ENCODE results near the gene NAA35. TPM values are rescaled to one million over a fixed set of nuclear protein-coding genes. Genes with fewer than 3 reads are reported as not detected.

Gene NAA35
- total and polyA plus RNA-seq, 9 of the 15 experiments (the other 6 are each of a cell fraction or from before 2014, with no cell fraction given): 17.7 to 43.9 (median 29.0) TPM

DNA sequence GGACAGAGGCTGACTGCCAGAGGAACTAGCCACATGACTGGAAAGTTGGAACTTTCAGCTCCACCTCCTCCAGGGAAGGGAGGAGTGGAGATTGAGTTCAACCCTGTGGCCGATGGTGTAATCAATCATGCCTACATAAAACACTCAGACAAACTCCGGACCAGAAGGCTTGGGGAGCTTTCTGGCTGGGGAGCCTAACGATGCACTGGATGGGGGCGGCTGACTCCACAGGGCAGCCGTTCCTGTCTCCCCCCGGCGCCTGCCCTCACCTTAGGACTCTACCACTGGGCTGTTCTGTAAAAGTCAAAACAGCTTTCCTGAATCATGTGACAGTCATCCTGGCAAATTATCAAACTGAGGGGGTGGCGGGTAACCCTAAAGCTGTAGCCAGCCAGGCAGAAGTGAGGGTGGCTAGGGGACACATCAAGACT lies 100.4 kb downstream of the NAA35 start (continued):
- TF ChIP-seq EWSR1 (IDR thresholded peaks at IDR 0.05; ENCODE audit: borderline replicate concordance, low read depth, partially characterized antibody): no peak
- no peak for TF ChIP-seq ZBTB17 (CRISPR knock-in tag; IDR thresholded peaks at IDR 0.05)

DNA sequence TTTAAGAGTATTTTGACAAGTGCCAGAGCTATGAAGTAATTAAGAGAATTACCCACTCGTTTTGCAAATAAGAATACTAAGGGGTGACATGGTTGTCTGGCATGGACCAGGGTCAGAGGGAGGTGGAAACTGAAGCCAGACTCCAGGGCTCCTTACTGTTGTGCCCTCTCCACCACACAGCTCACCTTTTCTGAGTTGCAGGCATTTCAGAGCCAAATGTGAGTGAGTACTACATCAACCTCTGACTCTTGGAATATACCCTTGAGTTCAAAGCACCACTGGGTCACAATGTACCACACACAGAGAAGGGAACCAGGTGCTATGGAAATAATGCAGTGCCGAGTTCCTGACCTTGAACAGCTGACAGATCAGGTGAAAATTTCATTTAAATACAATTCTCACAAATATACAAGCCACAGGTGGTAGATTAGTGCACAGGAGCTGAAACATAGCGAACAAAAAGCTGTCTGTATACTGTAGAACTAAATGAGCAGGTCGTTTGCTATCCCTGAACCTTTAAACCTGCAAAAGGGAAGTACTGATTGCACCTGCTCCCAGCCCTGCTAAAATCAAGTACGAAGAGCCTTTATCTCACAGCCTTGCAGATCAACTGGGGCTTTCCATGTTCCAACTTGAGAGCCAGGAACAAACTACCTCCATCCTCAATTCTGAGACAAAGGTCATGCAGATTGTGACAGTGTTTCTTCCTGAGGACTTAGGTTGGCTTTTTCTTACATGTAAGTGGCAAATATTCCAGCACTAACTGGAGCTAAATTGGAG lies 101.4 kb downstream of the NAA35 start:
- Histone ChIP-seq H3K4me2 (ENCODE audit: insufficient read depth, low read length) (no peak overlapping the region), H3K9me3 (replicated peaks; ENCODE audit: control insufficient read depth, insufficient read depth, low read depth, low read length) (no peaks in the 10 kb centered on the region), H3K4me3 (no peak overlapping the region), H4K20me1 (replicated peaks; ENCODE audit: control insufficient read depth, insufficient read depth, low read length) (0 out of 2 replicates have a peak, but pooled peaks cover 5% of the 10 kb centered on the region), H3K27me3 (ENCODE audit: control insufficient read depth in 2 of 2, insufficient read depth in 2 of 2, low read length in 2 of 2) (peaks cover 10 to 41% of the 10 kb centered on the region in 2 experiments; a peak in 4 of 5 replicates), H3K36me3 (ENCODE audit: control insufficient read depth, insufficient read depth, low read length) (no peaks in the 10 kb centered on the region), H3K27ac (ENCODE audit: extremely low read depth, low read depth, low read length) (no peak overlapping the region), H3K9me1 (ENCODE audit: control insufficient read depth, insufficient read depth, low read length) (no peaks in the 10 kb centered on the region), H3K9ac (ENCODE audit: insufficient read depth in 1 of 2, low read depth in 2 of 2, low read length in 2 of 2) (no peak overlapping the region), H2AFZ (ENCODE audit: low read depth, low read length) (no peak overlapping the region), H3K4me1 (replicated peaks in 1 of 2; ENCODE audit: control insufficient read depth in 2 of 2, insufficient read depth in 2 of 2, low read length in 2 of 2) (no peaks in the 10 kb centered on the region; a peak in 1 of 5 replicates), H3K79me2 (ENCODE audit: control insufficient read depth, insufficient read depth, low read length) (no peaks in the 10 kb centered on the region)
- no peak for FAIRE-seq
- BruUV-seq (replicated peaks): no TSS peak
- ChIA-PET POLR2A (interaction anchor here (0.8 kb wide), 1 partner anchor 18 kb away, joined by 3 read pairs; no protein-coding TSS in a partner anchor), CTCF (ENCODE audit: low intra/inter-chr PET ratio) (no interaction called here)
- 2% methylated on average over 5 of the region's 5 CpGs for WGBS (ENCODE audit: insufficient coverage, low coverage, missing lambda C conversion rate)
- no peak for ATAC-seq
- TF ChIP-seq, protein P1, sequence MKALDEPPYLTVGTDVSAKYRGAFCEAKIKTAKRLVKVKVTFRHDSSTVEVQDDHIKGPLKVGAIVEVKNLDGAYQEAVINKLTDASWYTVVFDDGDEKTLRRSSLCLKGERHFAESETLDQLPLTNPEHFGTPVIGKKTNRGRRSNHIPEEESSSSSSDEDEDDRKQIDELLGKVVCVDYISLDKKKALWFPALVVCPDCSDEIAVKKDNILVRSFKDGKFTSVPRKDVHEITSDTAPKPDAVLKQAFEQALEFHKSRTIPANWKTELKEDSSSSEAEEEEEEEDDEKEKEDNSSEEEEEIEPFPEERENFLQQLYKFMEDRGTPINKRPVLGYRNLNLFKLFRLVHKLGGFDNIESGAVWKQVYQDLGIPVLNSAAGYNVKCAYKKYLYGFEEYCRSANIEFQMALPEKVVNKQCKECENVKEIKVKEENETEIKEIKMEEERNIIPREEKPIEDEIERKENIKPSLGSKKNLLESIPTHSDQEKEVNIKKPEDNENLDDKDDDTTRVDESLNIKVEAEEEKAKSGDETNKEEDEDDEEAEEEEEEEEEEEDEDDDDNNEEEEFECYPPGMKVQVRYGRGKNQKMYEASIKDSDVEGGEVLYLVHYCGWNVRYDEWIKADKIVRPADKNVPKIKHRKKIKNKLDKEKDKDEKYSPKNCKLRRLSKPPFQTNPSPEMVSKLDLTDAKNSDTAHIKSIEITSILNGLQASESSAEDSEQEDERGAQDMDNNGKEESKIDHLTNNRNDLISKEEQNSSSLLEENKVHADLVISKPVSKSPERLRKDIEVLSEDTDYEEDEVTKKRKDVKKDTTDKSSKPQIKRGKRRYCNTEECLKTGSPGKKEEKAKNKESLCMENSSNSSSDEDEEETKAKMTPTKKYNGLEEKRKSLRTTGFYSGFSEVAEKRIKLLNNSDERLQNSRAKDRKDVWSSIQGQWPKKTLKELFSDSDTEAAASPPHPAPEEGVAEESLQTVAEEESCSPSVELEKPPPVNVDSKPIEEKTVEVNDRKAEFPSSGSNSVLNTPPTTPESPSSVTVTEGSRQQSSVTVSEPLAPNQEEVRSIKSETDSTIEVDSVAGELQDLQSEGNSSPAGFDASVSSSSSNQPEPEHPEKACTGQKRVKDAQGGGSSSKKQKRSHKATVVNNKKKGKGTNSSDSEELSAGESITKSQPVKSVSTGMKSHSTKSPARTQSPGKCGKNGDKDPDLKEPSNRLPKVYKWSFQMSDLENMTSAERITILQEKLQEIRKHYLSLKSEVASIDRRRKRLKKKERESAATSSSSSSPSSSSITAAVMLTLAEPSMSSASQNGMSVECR (CRISPR knock-in tag; IDR thresholded peaks at IDR 0.05): no peak
- TF ChIP-seq POLR2AphosphoS2 (IDR thresholded peaks at IDR 0.05; ENCODE audit: low read length) (no peak), MCM3 (IDR thresholded peaks at IDR 0.05) (no peak), POLR2G (IDR thresholded peaks at IDR 0.05; ENCODE audit: low read depth, low read length) (no peak)
- TF ChIP-seq, protein P2, sequence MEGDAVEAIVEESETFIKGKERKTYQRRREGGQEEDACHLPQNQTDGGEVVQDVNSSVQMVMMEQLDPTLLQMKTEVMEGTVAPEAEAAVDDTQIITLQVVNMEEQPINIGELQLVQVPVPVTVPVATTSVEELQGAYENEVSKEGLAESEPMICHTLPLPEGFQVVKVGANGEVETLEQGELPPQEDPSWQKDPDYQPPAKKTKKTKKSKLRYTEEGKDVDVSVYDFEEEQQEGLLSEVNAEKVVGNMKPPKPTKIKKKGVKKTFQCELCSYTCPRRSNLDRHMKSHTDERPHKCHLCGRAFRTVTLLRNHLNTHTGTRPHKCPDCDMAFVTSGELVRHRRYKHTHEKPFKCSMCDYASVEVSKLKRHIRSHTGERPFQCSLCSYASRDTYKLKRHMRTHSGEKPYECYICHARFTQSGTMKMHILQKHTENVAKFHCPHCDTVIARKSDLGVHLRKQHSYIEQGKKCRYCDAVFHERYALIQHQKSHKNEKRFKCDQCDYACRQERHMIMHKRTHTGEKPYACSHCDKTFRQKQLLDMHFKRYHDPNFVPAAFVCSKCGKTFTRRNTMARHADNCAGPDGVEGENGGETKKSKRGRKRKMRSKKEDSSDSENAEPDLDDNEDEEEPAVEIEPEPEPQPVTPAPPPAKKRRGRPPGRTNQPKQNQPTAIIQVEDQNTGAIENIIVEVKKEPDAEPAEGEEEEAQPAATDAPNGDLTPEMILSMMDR (IDR thresholded peaks at IDR 0.05 in 2 of 3, conservative IDR thresholded peaks at IDR 0.05 in 1 of 3; ENCODE audit: insufficient read depth in 2 of 3, low read depth in 1 of 3, low read length in 3 of 3): no peak
- TF ChIP-seq, protein P3, sequence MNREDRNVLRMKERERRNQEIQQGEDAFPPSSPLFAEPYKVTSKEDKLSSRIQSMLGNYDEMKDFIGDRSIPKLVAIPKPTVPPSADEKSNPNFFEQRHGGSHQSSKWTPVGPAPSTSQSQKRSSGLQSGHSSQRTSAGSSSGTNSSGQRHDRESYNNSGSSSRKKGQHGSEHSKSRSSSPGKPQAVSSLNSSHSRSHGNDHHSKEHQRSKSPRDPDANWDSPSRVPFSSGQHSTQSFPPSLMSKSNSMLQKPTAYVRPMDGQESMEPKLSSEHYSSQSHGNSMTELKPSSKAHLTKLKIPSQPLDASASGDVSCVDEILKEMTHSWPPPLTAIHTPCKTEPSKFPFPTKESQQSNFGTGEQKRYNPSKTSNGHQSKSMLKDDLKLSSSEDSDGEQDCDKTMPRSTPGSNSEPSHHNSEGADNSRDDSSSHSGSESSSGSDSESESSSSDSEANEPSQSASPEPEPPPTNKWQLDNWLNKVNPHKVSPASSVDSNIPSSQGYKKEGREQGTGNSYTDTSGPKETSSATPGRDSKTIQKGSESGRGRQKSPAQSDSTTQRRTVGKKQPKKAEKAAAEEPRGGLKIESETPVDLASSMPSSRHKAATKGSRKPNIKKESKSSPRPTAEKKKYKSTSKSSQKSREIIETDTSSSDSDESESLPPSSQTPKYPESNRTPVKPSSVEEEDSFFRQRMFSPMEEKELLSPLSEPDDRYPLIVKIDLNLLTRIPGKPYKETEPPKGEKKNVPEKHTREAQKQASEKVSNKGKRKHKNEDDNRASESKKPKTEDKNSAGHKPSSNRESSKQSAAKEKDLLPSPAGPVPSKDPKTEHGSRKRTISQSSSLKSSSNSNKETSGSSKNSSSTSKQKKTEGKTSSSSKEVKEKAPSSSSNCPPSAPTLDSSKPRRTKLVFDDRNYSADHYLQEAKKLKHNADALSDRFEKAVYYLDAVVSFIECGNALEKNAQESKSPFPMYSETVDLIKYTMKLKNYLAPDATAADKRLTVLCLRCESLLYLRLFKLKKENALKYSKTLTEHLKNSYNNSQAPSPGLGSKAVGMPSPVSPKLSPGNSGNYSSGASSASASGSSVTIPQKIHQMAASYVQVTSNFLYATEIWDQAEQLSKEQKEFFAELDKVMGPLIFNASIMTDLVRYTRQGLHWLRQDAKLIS (CRISPR knock-in tag; IDR thresholded peaks at IDR 0.05): no peak
- intact Hi-C loops (cut with micrococcal nuclease): no loop called here
- no peak for DNase-seq (ENCODE audit: extremely low read depth in 1 of 4, low spot score in 3 of 4)
- in situ Hi-C loops (cut with MboI): no loop called here
